GM04503 (cell line): ENCODE results near the gene MPP1.

Source experiments
- DNase-seq: peaks from one replicate; pipeline ENCODE4 v3.0.0-alpha.2; 2012; ENCODE audit warnings: low read depth

The MPP1 gene

DNA sequence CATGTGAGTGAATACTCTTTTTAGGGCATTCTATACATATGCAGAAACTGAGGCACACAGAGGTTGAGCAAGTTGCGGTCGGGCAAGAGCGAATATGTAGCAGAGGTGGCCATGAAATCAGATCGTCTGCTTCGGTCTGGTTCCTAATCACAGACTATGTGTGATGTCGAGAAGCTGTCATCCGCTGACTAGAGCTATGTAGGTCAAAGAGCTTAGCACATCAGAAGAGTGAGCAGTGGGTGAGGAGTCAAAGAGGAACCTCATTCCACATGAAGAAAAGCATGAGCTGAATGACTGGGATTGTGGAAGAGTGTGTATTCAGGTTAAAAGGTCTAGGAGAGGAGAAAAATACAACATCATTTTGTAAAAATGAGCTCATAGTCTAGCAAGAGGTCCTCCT is 73.4 kb downstream of the MPP1 start:
- no peak for DNase-seq

DNA sequence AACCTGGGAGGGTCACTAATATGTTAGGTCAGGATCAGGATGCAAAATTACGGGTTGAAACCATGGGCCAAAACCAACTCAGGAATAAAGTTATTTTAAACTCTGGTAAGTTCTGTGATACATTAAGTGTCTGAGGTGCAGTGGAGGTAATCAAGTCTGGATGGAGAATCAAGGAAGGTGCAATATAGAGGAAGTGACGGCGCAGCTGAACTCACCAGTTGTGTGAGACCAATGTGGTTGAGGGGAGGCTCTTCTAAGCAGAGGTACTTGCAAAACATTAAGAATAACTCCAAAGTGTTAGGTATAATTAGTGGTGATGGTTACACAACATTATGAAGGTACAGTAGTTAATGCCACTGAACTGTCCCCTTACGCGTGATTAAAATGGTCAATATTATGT is 74.1 kb downstream of the MPP1 start:
- no peak for DNase-seq

DNA sequence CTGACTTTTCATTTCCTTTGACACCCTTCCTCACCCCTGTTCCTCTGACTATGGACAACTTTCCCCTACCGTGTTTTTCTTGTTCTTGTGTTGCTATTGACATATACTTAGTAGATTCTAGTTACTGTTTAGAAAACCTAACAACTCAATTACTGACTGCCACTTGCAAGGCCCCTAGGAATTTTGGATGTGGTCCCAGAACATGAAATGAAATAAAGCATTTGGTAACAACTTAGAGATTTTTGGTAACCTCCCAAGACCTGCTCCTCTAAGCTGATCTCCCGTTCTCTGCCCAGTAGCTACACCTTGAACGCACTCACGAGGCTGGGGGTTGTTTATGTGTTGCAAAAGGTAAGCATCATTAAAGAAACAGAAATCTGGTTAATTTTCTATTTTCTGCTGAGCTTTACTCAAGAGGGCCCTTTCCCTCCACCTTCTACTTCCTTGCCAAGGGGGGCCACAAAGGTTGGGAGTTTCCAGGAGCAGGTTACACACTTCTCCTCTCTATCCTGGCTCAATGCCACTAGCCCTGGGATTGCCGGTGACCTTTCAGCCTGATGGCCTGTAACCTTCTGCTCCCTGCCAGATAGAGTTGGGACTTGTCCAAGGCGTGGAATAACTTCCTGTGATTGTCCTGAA is 74.9 kb downstream of the MPP1 start:
- DNase-seq = peak; percentile 57

DNA sequence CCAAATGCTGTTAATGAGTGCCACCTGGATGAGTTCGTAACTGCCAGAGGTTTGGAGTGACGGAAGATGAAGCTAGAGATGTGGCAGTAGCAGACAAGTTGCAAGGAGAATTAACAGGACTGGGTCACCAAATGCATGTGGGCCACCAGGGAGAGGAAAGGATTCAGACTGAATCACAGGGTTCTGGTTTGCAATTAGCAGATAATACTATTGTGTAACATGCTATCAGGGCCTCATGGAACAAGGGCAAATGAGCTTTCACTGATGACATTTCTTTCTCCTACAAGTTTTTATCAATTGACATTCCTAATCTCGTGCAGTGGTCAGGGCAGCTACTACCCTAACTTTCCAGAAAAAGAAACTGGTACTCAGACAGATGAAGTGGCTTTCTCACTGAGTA is 75.8 kb downstream of the MPP1 start:
- no peak for DNase-seq
